B cell (primary cell): ENCODE results near the gene MAGEL2.

Source experiments
- CTCF ChIP-seq: fragments of 200-600 bp; IDR thresholded peaks from one replicate; pipeline ENCODE4 v1.8.0; 2022; ENCODE audit warnings: antibody characterized with exemption, mild to moderate bottlenecking
- EZH2 ChIP-seq: IDR thresholded peaks from 2 replicates; pipeline ENCODE4 v1.6.1; 2012; ENCODE audit warnings: borderline replicate concordance, low read depth, mild to moderate bottlenecking, moderate library complexity, low read length; ENCODE audit not compliant: insufficient read depth, poor library complexity, severe bottlenecking

GRCh38 chr15:23648920-23649515, 1.4 kb upstream of the MAGEL2 start:
- peak; percentile 35 for TF ChIP-seq CTCF
- no peak for TF ChIP-seq EZH2
